IMR-90 (cell line): ENCODE results near the gene SPINT3. TPM values are rescaled to one million over a fixed set of nuclear protein-coding genes. Genes with fewer than 3 reads are reported as not detected.

ENCODE experiments used
- ATAC-seq: fragments of 200-7000 bp; cut with Tn5 transposase; 2 replicates; pipeline ENCODE4 v1.9.1; 2020; ENCODE audit warnings: low read depth, mild to moderate bottlenecking, moderate library complexity
- BruUV-seq: library from RNA; stranded (reverse); fragments of 400-500 nt; replicated peaks from 2 replicates; lab custom pipeline; 2021; lab: Mats Ljungman, UMichigan
- CTCF ChIA-PET: fragments of 300-600 bp; formaldehyde crosslinking; extraction: SDS; loops from one replicate; lab custom pipeline; 2021; ENCODE audit warnings: antibody characterized with exemption; lab: Yijun Ruan, JAX
- POLR2A ChIA-PET: fragments of 300-600 bp; sonication (Branson Sonifier 250); formaldehyde crosslinking; loops from one replicate; lab custom pipeline; 2022; ENCODE audit warnings: antibody characterized with exemption; ENCODE audit not compliant: unreplicated experiment; lab: Charles Lee
- DNase-seq: peaks from one replicate; pipeline ENCODE4 v3.0.0; 2013
- H2AFZ ChIP-seq: replicated peaks from 2 replicates; pipeline ENCODE3; 2013; ENCODE audit warnings: low read length, mild to moderate bottlenecking; ENCODE audit not compliant: poor library complexity
- H2AK5ac ChIP-seq: 2 replicates; pipeline ENCODE4 v1.6.1; 2013; ENCODE audit warnings: low read depth, low read length, inconsistent platforms
- H2AK9ac ChIP-seq: replicated peaks from 2 replicates; pipeline ENCODE3; 2013; ENCODE audit warnings: mild to moderate bottlenecking, low read depth, low read length, moderate library complexity; ENCODE audit not compliant: poor library complexity
- H2BK120ac ChIP-seq: 2 replicates; pipeline ENCODE4 v1.6.1; 2013; ENCODE audit warnings: low read depth, low read length, inconsistent platforms
- H2BK15ac ChIP-seq: 3 replicates; pipeline ENCODE4 v1.6.1; 2013; ENCODE audit warnings: low read depth, low read length, inconsistent platforms
- H2BK20ac ChIP-seq: 2 replicates; pipeline ENCODE4 v1.6.1; 2013; ENCODE audit warnings: low read depth, mild to moderate bottlenecking, inconsistent platforms, low read length, moderate library complexity
- H2BK5ac ChIP-seq: 2 replicates; pipeline ENCODE4 v1.6.1; 2013; ENCODE audit warnings: mild to moderate bottlenecking, low read depth, low read length, inconsistent platforms; ENCODE audit not compliant: poor library complexity, severe bottlenecking
- H3K14ac ChIP-seq: replicated peaks from 2 replicates; pipeline ENCODE4 v1.6.1; 2013; ENCODE audit warnings: low read depth, low read length, inconsistent platforms
- H3K18ac ChIP-seq: 2 replicates; pipeline ENCODE4 v1.6.1; 2013; ENCODE audit warnings: low read depth, low read length, control low read depth
- H3K23ac ChIP-seq: 2 replicates; pipeline ENCODE4 v1.6.1; 2013; ENCODE audit warnings: low read depth, low read length, inconsistent platforms
- H3K27ac ChIP-seq: 2 replicates; pipeline ENCODE4 v1.5.1; 2013; ENCODE audit warnings: mild to moderate bottlenecking, control low read depth, low read length; ENCODE audit not compliant: insufficient read depth
- H3K27me3 ChIP-seq: 2 replicates; pipeline ENCODE4 v1.6.1; 2013; ENCODE audit warnings: low read length; ENCODE audit not compliant: control insufficient read depth, insufficient read depth
- H3K36me3 ChIP-seq: 2 replicates; pipeline ENCODE4 v1.6.1; 2013; ENCODE audit warnings: low read length, mixed read lengths; ENCODE audit not compliant: control insufficient read depth, insufficient read depth
- H3K4ac ChIP-seq: 2 replicates; pipeline ENCODE4 v1.6.1; 2013; ENCODE audit warnings: low read depth, low read length, inconsistent platforms
- H3K4me1 ChIP-seq: 2 replicates; pipeline ENCODE4 v1.6.1; 2013; ENCODE audit warnings: low read length, mixed read lengths; ENCODE audit not compliant: control insufficient read depth, insufficient read depth
- H3K4me2 ChIP-seq: 2 replicates; pipeline ENCODE4 v1.6.1; 2013; ENCODE audit warnings: low read depth, mild to moderate bottlenecking, control low read depth, low read length, moderate library complexity
- H3K4me3 ChIP-seq: 2 replicates; pipeline ENCODE4 v1.5.1; 2013; ENCODE audit warnings: low read depth, mild to moderate bottlenecking, control low read depth, low read length, moderate library complexity; ENCODE audit not compliant: insufficient read depth
- H3K56ac ChIP-seq: 2 replicates; pipeline ENCODE4 v1.6.1; 2013; ENCODE audit warnings: low read length, inconsistent platforms; ENCODE audit not compliant: insufficient read depth; ENCODE audit errors: extremely low read depth
- H3K79me1 ChIP-seq, 2 experiments: 2 replicates each; pipeline ENCODE4 v1.6.1; 2013; ENCODE audit warnings: low read length in 2 of 2, inconsistent platforms in 1 of 2, low read depth in 1 of 2
- H3K9ac ChIP-seq: 2 replicates; pipeline ENCODE4 v1.6.1; 2013; ENCODE audit warnings: low read depth, low read length, control low read depth
- H3K9me1 ChIP-seq: 2 replicates; pipeline ENCODE4 v1.6.1; 2013; ENCODE audit warnings: low read length, inconsistent platforms; ENCODE audit not compliant: insufficient read depth
- H3K9me3 ChIP-seq: 2 replicates; pipeline ENCODE4 v1.6.1; 2013; ENCODE audit warnings: low read length; ENCODE audit not compliant: control insufficient read depth, insufficient read depth
- H4K20me1 ChIP-seq: 2 replicates; pipeline ENCODE4 v1.6.1; 2013; ENCODE audit warnings: low read length, inconsistent platforms; ENCODE audit not compliant: insufficient read depth
- H4K5ac ChIP-seq: 2 replicates; pipeline ENCODE4 v1.6.1; 2013; ENCODE audit warnings: mild to moderate bottlenecking, low read depth, low read length, control low read depth
- H4K8ac ChIP-seq, 2 experiments: 2 replicates each; pipeline ENCODE4 v1.6.1; 2013; ENCODE audit warnings: low read depth in 2 of 2, low read length in 2 of 2, control low read depth in 1 of 2, inconsistent platforms in 1 of 2
- H4K91ac ChIP-seq: 2 replicates; pipeline ENCODE4 v1.6.1; 2013; ENCODE audit warnings: low read depth, low read length, inconsistent platforms; ENCODE audit not compliant: insufficient read depth
- CHD1 ChIP-seq: IDR thresholded peaks from 2 replicates; pipeline ENCODE4 v1.6.1; 2012; ENCODE audit warnings: low read depth, low read length, improper control_type of control experiment
- FOS ChIP-seq: fragments of 150-350 bp; IDR thresholded peaks from 2 replicates; pipeline ENCODE4 v1.6.1; 2016; ENCODE audit warnings: low read depth, low read length
- MAFK ChIP-seq: IDR thresholded peaks from 2 replicates; pipeline ENCODE4 v1.6.1; 2012; ENCODE audit warnings: low read depth, low read length, improper control_type of control experiment
- MXI1 ChIP-seq: IDR thresholded peaks from 2 replicates; pipeline ENCODE4 v1.6.1; 2012; ENCODE audit warnings: low read depth, mild to moderate bottlenecking, low read length, moderate library complexity, borderline replicate concordance
- POLR2A ChIP-seq: IDR thresholded peaks from 2 replicates; pipeline ENCODE4 v1.6.1; 2012; ENCODE audit warnings: mild to moderate bottlenecking, low read depth, low read length
- RCOR1 ChIP-seq: IDR thresholded peaks from 2 replicates; pipeline ENCODE4 v1.6.1; 2012; ENCODE audit warnings: mild to moderate bottlenecking, low read length, improper control_type of control experiment; ENCODE audit not compliant: insufficient replicate concordance
- WGBS, 2 experiments: methylation state at CpG; one replicate each; pipeline versions ENCODE4 v1.1.5 to v1.1.7; 2013; ENCODE audit warnings: missing lambda C conversion rate in 2 of 2; ENCODE audit not compliant: insufficient read length in 1 of 2; ENCODE audit errors: extremely low coverage in 2 of 2; 5-methylcytosine and 5-hydroxymethylcytosine counted together
- dilution Hi-C: fragments of 300-500 bp; cut with HindIII; formaldehyde crosslinking; loops from one replicate; pipeline ENCODE4 v1.14.3; 2018; ENCODE audit warnings: low sequenced_read_pairs; ENCODE audit not compliant: unreplicated experiment
- in situ Hi-C: fragments of 300-500 bp; cut with MboI; formaldehyde crosslinking; loops from 3 replicates; pipeline ENCODE4 v1.14.3; 2019; ENCODE audit warnings: low sequenced_read_pairs, inconsistent platforms, mixed read lengths
- intact Hi-C: fragments of 100-400 bp; cut with micrococcal nuclease; formaldehyde crosslinking; loops from 2 replicates; pipeline ENCODE4 v1.10.0; 2022
- polyA plus RNA-seq, 3 experiments: library from polyadenylated mRNA; depleted of rRNA; stranded (reverse); fragments of >200 nt; gene quantifications; 2 replicates each; pipeline ENCODE4 v1.2.3, GENCODE V29; 2012; ENCODE audit warnings: low replicate concordance in 1 of 3
- total RNA-seq: library from RNA; depleted of rRNA; stranded (reverse); fragments of >200 nt; gene quantifications from 2 replicates; pipeline ENCODE4 v1.2.3, GENCODE V29; 2012

SPINT3 gene
- total and polyA plus RNA-seq, 2 of the 4 experiments (the other 2 are of a cell fraction) = not detected

- Histone ChIP-seq H3K18ac (no peak overlapping the region), H3K9ac (no peak overlapping the region), H3K9me1 (no peaks in the 10 kb centered on the region), H2AK5ac (no peak overlapping the region), H2BK120ac (no peak overlapping the region), H4K20me1 (no peaks in the 10 kb centered on the region), H3K14ac (no peak overlapping the region), H3K4me1 (no peaks in the 10 kb centered on the region), H4K5ac (no peak overlapping the region), H4K91ac (no peak overlapping the region), H2AFZ (no peak overlapping the region), H3K27ac (no peak overlapping the region), H3K27me3 (no peaks in the 10 kb centered on the region; the same call in 1 of the 2 replicates), H2BK5ac (no peak overlapping the region), H3K4me2 (no peak overlapping the region), H2BK15ac (no peak overlapping the region), H4K8ac (no peak overlapping the region), H3K36me3 (no peaks in the 10 kb centered on the region), H3K4me3 (no peak overlapping the region), H3K79me1 (no peaks in the 10 kb centered on the region), H3K9me3 (no peaks in the 10 kb centered on the region), H3K56ac (no peak overlapping the region), H2BK20ac (no peak overlapping the region), H2AK9ac (no peak overlapping the region), H3K4ac (no peak overlapping the region), H3K23ac (no peak overlapping the region)
- TF ChIP-seq MXI1 = no peak
- TF ChIP-seq POLR2A = no peak
- no peak for TF ChIP-seq CHD1
- no peak for TF ChIP-seq FOS
- TF ChIP-seq RCOR1 = no peak
- TF ChIP-seq MAFK = no peak
- no peak for DNase-seq
- BruUV-seq = no TSS peak
- ChIA-PET CTCF (no interaction called here), POLR2A (no interaction called here)
- WGBS, 2 experiments = 34% methylated on average over 3 of the region's 7 CpGs; no CpG with 5 or more reads in 1 of the 2 experiments
- ATAC-seq = no peak
- in situ Hi-C loops = loop anchor here (25.0 kb wide), 1 partner anchor 224 kb away; no protein-coding TSS in a partner anchor
- dilution Hi-C loops = no loop called here
- intact Hi-C loops = no loop called here
Measured at GRCh38 chr20:45538209-45538799, 22.9 kb upstream of the SPINT3 start.
